ENCODE measurements around the gene MYL4.
"Not testable (repeated sequence)": the region's sequence is repeated elsewhere in the genome, so short reads cannot be mapped to it uniquely, and the experiment has no call there.

DNA sequence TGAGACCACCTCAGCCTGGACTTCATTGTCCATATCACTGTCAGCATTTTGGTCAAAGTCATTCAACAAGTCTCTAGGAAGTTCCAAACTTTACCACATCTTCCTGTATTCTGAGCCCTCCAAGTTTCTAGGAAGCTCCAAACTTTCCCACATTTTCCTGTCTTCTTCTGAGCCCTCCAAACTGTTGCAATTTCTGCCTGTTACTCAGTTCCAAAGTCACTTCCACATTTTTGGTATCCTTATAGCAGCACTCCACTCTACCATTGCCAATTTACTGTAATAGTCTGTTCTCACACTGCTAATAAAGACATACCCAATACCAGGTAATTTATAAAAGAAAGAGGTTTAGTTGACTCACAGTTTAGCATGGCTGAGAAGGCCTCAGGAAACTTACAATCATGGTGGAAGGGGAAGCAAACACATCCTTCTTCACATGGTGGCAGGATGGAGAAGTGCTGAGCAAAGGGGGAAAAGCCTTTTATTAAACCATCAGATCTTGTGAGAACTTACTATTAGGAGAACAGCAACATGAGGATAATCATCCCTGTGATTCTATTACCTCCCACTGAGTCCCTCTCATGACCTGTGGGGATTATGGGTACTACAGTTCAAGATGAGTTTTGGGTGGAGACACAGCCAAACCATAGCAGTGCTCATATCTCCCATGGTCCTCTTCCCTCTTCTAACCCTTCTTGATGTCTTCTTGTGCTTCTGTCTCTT lies 60.6 kb downstream of the MYL4 start:
- TF ChIP-seq, protein P1, sequence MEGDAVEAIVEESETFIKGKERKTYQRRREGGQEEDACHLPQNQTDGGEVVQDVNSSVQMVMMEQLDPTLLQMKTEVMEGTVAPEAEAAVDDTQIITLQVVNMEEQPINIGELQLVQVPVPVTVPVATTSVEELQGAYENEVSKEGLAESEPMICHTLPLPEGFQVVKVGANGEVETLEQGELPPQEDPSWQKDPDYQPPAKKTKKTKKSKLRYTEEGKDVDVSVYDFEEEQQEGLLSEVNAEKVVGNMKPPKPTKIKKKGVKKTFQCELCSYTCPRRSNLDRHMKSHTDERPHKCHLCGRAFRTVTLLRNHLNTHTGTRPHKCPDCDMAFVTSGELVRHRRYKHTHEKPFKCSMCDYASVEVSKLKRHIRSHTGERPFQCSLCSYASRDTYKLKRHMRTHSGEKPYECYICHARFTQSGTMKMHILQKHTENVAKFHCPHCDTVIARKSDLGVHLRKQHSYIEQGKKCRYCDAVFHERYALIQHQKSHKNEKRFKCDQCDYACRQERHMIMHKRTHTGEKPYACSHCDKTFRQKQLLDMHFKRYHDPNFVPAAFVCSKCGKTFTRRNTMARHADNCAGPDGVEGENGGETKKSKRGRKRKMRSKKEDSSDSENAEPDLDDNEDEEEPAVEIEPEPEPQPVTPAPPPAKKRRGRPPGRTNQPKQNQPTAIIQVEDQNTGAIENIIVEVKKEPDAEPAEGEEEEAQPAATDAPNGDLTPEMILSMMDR (IDR thresholded peaks at IDR 0.05; ENCODE audit: insufficient read depth, low read length) = not testable (repeated sequence)
- not testable (repeated sequence) for TF ChIP-seq POLR2AphosphoS5 (IDR thresholded peaks at IDR 0.05; ENCODE audit: low read depth); SPI1 (IDR thresholded peaks at IDR 0.05; ENCODE audit: borderline replicate concordance, low read depth); GABPA (IDR thresholded peaks at IDR 0.05; ENCODE audit: low read depth)
- TF ChIP-seq, protein P2, sequence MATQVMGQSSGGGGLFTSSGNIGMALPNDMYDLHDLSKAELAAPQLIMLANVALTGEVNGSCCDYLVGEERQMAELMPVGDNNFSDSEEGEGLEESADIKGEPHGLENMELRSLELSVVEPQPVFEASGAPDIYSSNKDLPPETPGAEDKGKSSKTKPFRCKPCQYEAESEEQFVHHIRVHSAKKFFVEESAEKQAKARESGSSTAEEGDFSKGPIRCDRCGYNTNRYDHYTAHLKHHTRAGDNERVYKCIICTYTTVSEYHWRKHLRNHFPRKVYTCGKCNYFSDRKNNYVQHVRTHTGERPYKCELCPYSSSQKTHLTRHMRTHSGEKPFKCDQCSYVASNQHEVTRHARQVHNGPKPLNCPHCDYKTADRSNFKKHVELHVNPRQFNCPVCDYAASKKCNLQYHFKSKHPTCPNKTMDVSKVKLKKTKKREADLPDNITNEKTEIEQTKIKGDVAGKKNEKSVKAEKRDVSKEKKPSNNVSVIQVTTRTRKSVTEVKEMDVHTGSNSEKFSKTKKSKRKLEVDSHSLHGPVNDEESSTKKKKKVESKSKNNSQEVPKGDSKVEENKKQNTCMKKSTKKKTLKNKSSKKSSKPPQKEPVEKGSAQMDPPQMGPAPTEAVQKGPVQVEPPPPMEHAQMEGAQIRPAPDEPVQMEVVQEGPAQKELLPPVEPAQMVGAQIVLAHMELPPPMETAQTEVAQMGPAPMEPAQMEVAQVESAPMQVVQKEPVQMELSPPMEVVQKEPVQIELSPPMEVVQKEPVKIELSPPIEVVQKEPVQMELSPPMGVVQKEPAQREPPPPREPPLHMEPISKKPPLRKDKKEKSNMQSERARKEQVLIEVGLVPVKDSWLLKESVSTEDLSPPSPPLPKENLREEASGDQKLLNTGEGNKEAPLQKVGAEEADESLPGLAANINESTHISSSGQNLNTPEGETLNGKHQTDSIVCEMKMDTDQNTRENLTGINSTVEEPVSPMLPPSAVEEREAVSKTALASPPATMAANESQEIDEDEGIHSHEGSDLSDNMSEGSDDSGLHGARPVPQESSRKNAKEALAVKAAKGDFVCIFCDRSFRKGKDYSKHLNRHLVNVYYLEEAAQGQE (IDR thresholded peaks at IDR 0.05; ENCODE audit: insufficient replicate concordance, low read depth) = not testable (repeated sequence)

Data from HL-60 (cell line).